Kidney glomerular epithelial cell (primary cell): ENCODE data around the gene AREL1.

Source experiments
- DNase-seq: peaks from one replicate; lab custom pipeline; 2025; lab: John Stamatoyannopoulos, UW

AREL1 gene

DNA sequence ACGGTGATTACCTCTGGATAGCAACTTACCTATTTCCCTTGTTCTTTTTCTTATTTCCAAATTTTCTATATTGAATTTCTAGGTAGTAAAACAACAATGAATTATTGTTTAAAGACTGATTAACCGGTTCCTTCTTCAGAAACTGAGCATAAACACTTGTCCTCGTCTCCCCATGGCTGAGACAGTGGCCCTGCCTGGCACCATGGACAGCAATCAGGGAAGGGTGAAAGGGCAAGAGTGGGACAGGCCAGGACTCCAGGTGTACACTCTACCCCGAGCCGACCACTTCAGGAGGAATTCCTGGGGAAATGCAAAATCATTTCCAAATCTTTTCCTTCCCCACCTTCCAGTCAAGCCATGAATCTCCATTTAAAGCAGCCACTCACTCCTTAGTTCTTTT lies 52.0 kb downstream of the AREL1 start:
- no peak for DNase-seq

DNA sequence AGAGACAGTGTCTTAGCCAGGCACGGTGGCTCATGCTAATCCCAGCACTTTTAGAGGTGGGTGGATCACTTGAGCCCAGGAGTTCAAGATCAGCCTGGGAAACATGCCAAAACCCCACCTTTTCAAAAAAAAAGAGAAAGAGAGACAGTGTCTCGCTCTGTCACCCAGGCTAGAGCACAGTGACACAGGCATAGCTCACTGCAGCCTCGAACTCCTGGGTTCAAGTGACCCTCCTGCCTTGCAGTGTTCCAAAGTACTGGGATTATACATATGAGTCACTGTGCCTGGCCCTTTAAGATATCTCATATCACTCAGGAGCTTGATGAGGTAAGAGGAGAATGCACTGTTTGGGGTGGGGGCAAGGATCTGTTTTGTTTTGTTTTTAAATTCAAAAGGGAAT lies 52.7 kb downstream of the AREL1 start:
- DNase-seq = no peak

DNA sequence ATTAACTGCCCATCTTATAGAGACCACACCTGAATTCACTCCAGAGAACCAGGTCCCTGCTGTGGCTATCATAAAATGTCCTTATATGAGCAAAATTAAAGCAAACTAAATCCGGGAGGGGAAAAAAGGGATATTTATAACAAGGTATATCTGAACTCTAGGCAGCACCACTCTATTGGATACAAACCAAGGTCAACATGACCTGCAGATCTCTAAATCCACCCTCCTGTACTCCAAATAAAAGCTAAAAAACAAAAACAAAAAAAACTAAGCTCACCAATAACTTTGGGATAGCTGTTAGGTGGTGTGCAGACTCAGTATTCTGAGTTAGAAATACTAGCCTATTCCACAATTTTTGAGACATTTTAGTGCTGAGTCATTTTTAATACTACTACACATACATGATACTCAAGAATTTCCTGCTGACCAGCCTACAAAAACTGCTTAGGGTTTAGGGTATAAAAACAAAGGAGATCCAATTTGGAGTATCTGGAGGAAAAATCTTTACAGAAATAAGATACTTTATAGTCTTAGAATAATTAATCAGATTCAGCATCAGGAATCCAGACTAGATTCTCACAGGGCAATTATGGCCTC lies 54.2 kb downstream of the AREL1 start:
- no peak for DNase-seq

DNA sequence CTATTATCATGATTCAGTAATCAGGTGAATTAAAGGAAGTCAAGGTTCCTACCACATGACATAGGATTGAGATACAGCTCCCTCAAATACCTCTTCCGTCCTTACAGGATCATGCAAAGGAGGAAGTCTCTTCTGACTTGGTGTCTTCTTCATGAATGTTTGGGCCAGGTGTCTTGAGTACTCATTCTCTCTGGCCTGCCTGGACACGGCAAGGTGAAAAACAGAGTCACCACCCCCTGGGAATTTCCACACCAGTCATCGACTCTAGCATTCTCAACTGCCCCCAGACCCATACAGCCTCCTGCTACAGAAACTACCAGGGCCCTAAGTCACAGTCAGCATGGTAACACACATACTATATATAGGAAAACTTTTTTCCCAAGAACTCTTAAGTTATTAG lies 55.9 kb downstream of the AREL1 start:
- DNase-seq = no peak

DNA sequence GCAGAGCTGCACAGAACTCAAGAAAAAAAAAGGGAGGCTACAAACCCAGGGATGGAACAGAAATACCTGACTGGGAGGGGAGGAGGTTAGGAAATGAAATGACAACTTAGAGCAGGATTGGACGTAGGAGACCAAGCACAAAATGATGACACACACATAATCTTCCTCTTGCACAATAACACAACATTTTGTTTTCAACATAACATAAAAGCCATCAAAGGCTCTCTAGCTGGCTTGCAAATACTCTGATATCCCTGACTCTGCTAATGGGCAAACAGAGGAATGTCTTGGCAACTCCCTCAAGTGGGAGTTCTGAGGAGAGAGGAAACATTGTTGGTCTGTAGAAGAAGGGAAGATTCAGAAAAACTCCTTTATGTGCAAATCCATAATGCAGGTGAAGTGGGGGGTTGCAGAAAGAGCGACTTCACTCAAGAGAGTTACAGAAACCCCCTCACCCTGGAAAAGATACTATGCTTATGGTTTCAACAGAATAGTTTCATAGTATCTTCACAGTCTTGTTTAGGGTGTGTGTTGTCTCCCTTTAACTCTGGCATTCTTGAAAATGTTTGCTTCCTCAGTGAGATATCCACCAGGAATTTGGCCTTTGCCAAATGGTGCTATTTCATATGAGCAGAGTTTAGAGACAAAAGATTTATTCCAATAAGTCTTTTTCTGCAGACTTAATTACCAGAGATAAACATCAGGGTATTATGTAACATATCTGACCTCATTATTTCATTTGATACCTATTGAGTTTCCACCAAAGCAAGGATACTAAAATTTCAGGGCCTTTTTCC lies 57.1 kb downstream of the AREL1 start:
- DNase-seq = peak; percentile 37

DNA sequence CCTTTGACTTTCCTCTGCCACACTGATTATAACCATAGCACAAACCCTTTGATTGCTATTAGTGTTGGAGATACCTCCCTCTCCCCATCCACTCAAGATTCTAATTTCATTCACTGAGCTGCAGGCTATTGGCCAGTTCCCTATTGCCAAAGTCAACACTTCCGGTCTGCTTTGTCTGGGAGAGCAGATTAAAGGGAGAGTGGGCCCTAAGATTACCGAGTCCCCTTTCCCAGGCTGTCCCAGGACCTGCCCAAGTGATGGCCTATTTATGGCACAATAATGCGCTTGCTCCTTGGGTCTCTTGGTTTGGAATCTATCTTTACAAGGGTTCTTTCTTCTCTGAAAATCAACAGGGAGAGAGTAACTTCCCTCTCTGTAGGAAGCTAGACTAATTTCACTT lies 57.9 kb downstream of the AREL1 start:
- no peak for DNase-seq

GRCh38 chr14:74653386-74654138 lies 59.3 kb downstream of the AREL1 start:
- no peak for DNase-seq

DNA sequence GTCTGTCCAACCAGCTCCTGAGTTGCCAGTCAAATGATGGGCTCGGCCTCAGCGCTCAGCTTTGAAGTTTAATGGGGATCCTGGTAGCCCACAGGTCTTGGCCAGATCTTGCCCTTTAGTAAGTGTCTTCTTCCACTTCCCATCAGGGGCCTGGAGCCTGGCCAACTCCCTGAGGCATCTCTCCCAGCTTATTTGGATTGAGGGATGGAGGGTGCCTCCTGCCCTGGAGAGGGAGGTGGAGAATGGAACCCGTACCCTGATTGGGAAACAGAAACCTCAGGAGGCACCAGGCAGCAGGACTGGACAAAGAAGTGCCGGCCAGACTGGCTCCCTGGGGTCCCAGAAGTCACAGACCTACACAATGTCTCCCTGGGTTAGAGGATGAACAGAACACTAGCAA lies 60.3 kb downstream of the AREL1 start:
- no peak for DNase-seq

- DNase-seq = no peak
These were observed 61.8 kb downstream of the AREL1 start for GRCh38 chr14:74650927-74651686.

DNA sequence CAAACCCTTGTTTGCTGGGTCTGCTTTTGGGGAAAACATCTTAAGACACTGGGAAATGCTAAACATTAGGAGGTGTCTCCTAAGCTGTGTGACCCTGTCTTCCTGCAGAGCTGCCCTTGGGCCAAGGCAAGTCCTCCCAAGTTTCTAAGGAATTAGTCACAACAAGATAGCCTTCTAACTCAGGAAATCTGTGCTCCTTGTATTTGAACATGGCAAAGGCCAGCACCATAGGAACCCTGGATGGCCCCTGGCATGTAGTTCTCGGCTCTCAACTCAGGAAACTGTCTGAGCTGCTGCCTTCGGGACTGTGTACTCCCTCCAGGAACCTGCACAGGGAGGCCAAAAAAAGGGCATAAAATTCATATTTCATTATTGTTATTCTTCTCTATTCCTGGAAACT lies 63.2 kb downstream of the AREL1 start:
- DNase-seq = no peak

GRCh38 chr14:74649167-74649566 lies 63.7 kb downstream of the AREL1 start:
- no peak for DNase-seq

GRCh38 chr14:74648601-74649000 lies 64.3 kb downstream of the AREL1 start:
- DNase-seq = no peak

DNA sequence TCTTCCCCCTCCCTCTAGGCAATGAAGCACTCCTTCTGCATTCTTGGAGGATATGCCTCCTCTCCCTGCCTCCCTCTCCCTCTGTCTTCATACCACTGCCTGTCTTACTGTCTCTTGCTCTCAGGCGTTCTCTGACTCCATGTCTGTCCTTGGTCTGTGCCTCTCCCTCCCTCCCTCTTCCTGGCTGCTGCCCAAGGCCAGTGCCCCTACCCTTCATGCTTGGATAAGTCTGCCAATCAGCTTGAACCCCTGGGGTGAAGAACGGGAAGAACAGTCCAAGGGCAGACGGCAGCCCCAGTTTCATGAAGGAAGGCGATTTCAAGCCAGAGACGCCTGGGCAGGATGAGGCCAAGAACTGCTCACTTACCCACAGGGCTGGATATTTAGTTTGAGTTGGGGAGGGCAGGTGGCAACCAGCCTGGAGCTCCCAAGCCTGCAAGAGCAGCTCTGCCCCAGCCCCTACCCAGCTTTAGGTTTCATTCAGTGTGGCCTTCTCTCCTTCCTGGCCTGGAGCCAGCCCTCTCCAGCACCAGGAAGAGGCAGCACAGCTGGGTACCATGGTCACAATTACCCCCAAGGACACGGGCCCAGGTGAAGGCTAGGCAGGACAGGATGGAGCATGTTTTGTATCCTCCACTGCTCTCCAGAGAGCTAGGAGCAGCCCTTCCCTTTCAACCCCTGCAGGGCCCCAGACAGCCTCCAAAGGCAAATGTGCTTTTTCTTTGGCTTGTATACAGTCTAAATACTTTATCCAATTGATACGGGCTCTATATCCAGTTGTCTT lies 65.0 kb downstream of the AREL1 start:
- no peak for DNase-seq

DNA sequence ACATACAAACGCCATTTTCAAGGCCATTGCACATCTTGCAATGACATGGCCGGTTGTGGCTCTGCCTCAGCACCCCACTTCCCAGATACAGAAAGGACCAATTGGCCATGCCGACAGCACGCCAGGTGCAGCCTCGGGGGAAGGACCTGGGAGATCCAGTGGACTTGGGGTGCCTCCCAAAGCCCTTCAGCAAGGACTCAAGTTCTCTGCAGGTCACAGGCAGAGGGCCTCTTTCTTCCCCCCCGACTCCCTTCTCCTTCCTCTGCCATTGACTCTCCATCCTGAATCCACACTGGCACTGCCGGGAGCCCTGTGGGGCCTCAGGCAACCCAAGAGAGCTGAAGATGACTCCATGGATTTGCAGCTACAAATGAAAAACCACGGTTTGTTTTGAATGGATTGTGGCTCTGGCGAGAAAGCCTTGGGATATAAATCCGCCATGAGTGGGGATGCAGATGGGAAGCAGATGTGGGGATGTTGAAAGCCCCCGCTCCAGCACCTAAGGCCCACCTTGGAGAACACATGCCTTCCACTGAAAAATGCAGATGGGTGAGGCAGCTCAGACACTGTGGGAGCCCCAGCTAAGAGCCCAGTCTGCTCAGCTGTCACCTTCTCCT lies 65.7 kb downstream of the AREL1 start:
- no peak for DNase-seq

DNA sequence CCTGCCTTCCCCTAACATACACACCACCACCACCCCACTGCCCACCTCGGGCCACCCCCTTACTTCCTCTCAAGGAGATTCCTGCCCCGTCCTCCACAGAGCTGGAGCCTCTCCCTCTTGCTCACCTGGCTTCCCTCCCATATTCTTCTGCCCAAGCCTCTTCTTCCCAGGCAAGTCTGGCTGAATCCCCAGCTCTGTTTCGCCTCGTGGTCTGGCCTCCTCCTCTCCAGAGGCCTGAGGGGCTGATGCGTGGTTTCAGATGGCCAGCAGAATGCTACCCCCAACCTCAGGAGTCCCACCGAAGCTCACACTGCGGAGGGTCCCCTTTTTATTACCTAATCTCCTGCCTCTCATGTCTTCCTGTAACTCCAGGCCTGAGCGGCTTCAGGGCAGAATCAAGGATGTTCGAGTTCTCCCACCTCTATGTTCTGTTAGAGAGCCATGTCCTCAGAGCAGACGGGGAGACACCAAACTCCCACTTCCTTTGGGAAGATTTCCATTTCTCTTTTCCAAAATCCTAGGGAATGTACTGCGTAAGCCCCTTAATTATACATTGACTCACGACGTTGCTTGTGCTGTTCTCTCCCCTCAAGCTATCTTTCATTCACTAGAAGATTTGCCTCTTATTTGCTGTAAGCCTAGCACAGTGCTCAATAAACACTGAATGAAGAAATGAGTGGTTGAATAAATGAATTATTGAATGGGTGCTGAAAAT lies 67.0 kb downstream of the AREL1 start:
- no peak for DNase-seq

DNA sequence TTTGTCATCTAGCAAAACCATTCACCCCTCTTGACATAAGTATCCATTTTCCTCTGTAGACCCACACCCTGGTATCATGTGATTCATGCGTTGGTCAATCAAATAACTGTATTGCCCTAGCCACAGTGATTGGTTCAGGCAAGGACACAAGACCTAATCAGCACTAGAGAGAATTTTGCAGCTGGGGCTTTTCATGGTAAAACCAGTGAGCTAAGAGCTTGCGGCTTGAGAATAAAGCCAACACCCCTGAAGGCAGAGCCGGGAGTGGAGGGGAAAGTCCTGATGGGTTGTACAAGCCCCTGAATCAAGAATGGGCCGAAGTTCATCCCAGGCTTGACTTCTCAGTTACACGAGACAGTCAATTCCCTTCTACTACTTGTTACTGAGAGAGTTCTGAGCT lies 67.6 kb downstream of the AREL1 start:
- DNase-seq = no peak

- DNase-seq = no peak
These were observed 71.1 kb downstream of the AREL1 start for GRCh38 chr14:74641601-74642391.

DNA sequence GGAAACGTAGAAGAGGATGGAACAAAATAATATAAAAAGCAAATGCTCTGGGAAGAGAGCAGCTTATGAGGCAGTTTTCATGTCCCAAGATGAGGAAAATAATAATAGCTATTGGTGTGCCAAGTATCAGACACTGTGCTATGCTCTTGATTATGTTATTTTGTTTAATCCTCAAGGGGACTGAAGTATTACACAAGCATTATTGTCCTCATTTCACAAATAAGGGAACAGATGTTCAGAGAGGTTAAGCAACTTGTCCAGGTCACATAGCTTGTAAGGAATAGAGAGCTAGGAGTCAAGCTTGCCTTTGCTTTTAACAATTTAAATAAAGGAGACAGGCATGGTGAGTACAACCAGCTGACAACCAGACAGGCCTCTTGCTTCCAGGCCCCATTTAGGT lies 73.9 kb downstream of the AREL1 start:
- no peak for DNase-seq

DNA sequence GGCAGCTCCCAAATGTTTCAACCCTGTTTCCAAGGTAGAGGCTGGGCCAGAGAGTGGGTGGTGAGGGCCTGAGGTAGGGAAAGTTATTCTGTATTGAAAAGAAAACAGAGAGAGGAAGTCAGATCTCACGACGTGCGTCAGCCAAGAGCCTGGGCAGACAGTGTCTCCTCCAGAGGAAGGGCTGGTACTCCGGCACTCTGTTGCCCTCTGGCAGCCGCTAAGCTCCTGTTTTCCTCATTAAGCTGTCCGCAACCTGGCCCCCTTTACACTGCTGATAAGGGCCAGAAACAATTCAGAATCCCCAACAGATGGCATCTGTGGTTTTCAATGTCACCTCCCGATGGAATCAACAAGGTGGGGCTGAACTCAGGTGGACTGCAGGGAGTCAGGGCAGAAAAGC lies 74.8 kb downstream of the AREL1 start:
- no peak for DNase-seq

DNA sequence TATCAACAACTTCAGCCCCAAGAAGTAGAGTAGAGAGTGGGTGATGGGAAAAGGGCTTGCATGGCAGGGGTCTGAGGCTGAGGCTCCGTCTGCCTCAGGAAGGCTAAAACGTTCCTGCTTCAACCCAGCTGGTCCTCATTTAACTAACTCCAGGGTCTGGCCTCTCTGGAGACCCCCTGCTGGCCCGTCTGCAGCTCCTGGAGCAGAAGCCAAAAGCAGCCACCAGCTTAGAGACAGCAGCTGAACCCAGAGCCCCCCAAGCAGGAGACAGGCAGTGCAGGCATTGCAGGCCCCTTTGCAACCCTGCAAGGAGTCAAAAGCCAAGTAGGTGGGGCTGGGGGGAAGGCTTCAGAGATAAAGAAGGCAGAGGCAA lies 75.7 kb downstream of the AREL1 start:
- no peak for DNase-seq
